HFF-Myc (cell line): ENCODE measurements around the gene PDCD4.

ENCODE experiments used
- DNase-seq: peaks from one replicate; pipeline ENCODE4 v3.0.0-alpha.2; 2011; ENCODE audit warnings: low read depth; ENCODE audit errors: extremely low read depth
- H3K4me3 ChIP-seq: replicated peaks from 2 replicates; pipeline ENCODE4 v1.5.1; 2011; ENCODE audit warnings: low read depth, mild to moderate bottlenecking, control low read depth, low read length
- CTCF ChIP-seq: IDR thresholded peaks from 2 replicates; pipeline ENCODE4 v1.5.1; 2012; ENCODE audit warnings: mild to moderate bottlenecking, low read depth, low read length, control low read depth; ENCODE audit errors: missing control alignments

PDCD4 gene

GRCh38 chr10:110871298-110872084 lies at the start of gene PDCD4:
Gene PDCD4 (plus strand): TSS chr10:110871928. CDS start chr10:110876028, 4,100 bp downstream.
- peak; percentile 92 for DNase-seq
- TF ChIP-seq CTCF, result no peak
- peak within 1 kb of the TSS; percentile 74 for H3K4me3 ChIP-seq

GRCh38 chr10:110822035-110822711 lies 49.6 kb upstream of the PDCD4 start:
- no peak for DNase-seq
- TF ChIP-seq CTCF, result no peak
- H3K4me3 ChIP-seq, result no peak overlapping the region

- DNase-seq, result no peak
- no peak for TF ChIP-seq CTCF
- no peak overlapping the region for H3K4me3 ChIP-seq
These were observed 48.9 kb upstream of the PDCD4 start for GRCh38 chr10:110822712-110823311.

- no peak for DNase-seq
- TF ChIP-seq CTCF, result no peak
- no peak overlapping the region for H3K4me3 ChIP-seq
These were observed 47.6 kb upstream of the PDCD4 start for GRCh38 chr10:110824152-110824441.

GRCh38 chr10:110824660-110825059 lies 47.1 kb upstream of the PDCD4 start:
- H3K4me3 ChIP-seq, result no peak overlapping the region
- no peak for TF ChIP-seq CTCF
- DNase-seq, result no peak

- no peak for TF ChIP-seq CTCF
- no peak overlapping the region for H3K4me3 ChIP-seq
- DNase-seq, result no peak
These were observed 46.2 kb upstream of the PDCD4 start for GRCh38 chr10:110825508-110825907.
